Measurements from ENCODE around the gene KRT13.
"Not testable (repeated sequence)": the region's sequence is repeated elsewhere in the genome, so short reads cannot be mapped to it uniquely, and the experiment has no call there.

The KRT13 gene

DNA sequence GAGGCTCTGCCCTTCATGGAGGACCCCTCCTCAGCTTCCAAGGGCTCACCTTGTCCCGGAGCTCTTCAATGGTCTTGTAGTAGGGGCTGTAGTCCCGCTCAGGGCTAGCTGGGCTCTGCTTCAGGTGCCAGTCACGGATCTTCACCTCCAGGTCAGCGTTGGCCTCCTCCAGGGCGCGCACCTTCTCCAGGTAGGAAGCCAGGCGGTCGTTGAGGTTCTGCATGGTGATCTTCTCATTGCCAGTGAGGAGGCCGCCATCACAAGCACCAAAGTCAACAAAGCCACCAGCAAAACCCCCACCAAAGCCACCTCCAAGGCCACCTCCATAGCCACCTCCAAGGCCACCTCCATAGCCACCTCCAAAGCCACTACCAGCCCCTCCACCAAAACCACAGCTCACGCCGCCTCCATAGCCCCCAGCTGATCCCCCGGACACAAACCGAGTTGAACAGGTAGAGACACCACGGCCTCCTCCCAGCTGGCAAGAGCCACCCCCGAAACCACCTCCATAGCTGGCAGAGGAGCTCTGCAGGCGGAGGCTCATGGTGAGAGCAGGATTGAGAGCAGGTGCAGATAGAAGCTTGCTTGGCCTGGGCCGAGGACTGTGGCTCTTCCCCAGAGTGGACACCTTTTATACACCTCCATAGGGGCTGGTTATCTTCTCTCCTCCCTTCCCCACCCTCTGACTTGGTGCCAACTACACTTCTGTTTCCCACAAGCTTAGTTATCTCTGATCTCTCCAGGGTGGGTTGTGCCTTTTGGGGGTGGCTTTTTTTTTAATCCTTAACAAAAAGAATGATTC, at the start of gene KRT13:
KRT13 (minus strand) TSS at position 606 of the 802 bp plus-strand sequence; CDS start at position 544, 62 bp downstream.
- no peak for DNase-seq

GRCh38 chr17:41553987-41554680, 48.7 kb upstream of the KRT13 start:
- no peak for DNase-seq

DNA sequence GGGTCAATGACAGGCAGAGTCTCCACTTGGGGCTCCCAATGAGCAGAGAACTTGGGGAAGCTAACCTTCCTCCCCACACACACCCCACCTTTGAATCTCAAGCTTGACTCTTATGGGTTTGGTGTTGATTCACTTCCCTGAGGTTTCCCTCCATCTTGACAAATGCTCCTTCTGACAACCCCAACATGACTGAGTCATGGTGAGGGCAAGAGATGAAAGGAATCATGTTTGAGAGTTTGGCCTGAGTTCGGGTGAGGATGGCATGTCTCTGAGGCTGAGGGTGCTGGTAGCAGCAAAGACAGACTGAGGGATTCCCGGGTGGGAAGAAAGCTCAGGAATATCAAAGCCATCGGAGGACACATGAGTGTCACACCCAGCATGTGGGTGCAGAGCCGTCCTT, 47.8 kb upstream of the KRT13 start:
- DNase-seq: no peak

- no peak for DNase-seq
These were observed 47.0 kb upstream of the KRT13 start for GRCh38 chr17:41552455-41552854.

DNA sequence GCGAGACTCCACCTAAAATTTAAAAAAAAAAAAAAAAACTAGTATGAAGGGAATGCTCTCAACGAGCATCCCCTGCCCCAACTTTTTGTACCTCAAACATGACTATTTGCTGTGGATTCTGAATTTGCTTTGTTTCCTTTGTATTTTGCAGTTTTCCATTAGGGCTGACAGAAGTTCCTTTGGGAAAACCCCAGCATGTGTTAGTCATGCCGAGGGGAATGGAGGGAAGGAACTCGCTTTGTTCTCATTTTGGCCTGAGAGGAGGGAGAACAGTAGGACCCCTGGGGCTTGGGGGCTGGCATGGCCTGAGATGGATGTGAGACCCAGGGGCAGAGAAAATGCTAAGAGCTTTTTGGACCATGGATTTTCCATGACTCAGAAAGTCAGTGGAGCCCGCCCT, 46.0 kb upstream of the KRT13 start:
- no peak for DNase-seq

DNA sequence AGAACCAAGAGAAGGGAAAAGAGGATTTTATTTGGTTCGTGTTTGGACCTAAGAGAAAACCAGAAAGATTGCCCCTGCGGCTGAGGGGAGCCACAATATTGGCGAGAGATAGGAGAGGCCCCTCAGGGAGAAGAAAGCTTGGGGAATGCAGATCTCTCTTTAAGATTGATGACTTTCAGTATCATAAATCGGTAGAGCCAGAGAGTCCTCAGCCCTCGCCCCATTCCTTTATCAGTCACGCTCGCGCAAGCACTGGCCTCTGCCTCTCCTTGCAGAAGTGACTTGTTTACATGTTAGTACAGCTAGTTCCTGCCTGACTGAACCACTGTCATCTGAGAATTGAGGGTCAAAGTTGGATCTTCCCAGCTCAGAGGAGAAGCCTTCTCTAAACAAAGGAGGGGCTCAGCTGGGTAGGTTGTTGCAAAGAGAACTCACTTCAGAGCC, 44.2 kb upstream of the KRT13 start:
- no peak for DNase-seq

DNA sequence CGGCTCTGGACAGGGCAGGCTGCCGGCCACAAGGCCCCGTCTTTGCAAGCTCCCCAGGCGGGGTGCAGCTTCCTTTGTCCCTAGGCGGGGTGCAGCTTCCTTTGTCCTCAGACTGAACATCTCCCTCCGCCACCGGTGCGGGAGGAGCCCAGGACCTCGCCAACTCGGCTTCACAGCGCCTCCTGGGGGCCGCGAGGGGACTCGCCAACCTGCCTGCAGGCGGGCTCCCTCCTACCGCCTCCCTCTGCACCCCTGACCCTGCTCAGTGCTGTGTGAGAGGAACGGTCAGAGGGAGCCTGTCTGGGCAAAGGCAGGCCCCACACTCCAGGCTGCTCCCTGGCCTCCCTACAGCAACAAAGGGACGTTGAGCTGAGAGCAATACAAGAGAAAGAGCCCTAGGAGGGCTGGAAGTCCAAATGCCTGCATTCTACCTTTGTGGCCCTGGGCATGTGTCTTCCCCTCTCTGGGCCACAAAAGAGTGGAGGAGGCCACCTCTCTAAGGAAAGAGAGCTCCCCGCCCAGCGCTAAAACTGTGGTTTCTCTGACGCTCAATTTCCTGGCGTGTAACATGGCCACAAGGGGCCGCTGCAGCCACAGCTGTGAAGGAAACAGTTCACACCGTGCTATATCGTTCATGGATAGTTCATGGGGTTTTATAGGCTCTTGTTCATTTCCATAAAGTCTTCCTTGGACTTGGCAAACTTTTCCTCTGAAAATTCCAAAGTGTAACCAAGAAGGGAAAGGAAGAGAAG, 43.6 kb upstream of the KRT13 start:
- DNase-seq: peak; percentile 7

DNA sequence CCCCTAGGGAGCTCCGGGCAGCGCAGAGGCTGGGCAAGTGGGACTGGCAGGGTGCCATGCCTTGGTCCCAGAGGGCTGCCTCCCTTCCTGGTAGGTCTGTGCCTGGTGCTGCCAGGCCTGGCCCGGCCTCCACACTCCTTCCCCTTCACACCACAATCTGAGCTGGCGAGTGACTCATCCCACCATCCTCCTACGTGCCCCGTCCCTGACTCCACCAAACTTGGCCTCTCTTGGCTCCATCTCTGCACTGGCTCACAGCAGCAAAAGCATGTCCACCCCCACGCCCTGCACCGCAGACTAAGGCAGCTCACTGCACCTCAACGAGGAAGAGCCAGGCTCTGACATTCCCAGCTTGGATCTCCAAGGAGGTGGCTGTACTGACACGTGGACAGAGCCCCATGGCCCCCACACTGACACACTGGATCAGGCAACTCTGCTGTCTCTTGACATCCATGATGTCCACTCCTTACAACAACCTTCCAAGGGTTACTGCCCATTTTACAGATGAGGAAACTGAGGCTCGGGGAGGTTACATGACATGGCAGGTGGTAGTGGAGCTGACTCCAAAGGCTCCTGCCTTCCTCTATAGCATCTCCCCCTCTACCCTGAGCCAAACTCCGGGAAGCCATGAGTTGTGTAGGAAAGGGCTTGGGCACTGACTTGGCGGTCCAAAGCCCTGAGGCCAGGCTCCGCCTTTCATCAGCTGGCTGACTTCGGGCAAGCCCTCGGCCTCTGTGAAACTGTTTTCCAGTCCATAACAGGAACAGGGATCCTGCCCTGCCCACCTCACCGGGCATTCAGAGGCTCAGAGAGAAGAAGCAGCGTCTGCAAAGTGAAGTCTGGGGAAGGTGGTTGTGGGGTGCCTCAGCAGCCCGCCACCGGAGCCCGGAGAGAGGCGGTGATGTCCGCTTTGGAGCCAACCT, 42.8 kb upstream of the KRT13 start:
- no peak for DNase-seq

GRCh38 chr17:41547378-41547841, 42.0 kb upstream of the KRT13 start:
- DNase-seq: no peak

DNA sequence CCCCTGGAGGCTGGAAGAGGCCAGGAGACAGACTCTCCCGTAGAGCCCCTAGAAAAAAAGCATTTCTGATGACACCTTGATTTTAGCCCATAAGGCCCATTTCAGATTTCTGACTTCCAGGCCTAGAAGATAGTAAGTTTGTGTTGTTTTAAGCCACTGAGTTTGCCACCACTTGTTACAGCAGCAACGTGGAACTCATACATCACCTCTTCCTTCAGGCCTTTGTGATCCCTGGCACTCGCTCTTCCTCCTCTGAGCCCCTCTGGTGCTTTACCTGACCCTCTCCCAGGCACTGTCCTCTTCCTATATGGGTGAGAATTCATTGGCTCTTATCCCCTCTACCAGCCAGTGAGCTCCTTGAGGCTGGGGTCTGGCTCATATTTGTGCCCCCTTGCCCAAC, 41.4 kb upstream of the KRT13 start:
- DNase-seq: no peak

GRCh38 chr17:41545829-41546410, 40.5 kb upstream of the KRT13 start:
- no peak for DNase-seq

DNA sequence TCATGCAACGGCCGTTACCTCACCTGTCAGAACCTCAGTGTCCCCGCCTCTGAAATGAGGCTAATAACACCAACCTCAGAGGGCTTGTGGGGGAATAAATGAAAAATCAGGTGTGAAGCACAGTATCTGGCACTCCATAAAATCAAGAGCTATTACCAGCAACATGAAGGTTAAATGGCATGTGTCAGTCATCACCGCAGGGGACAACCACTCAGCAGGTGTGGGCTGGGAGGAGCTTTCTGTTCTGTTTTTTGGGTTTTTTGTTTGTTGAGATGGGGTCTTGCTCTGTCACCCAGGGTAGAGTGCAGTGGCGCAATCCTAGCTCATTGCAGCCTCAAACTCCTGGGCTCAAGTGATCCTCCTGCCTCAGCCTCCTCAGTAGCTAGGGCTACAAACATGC, 39.5 kb upstream of the KRT13 start:
- no peak for DNase-seq

DNA sequence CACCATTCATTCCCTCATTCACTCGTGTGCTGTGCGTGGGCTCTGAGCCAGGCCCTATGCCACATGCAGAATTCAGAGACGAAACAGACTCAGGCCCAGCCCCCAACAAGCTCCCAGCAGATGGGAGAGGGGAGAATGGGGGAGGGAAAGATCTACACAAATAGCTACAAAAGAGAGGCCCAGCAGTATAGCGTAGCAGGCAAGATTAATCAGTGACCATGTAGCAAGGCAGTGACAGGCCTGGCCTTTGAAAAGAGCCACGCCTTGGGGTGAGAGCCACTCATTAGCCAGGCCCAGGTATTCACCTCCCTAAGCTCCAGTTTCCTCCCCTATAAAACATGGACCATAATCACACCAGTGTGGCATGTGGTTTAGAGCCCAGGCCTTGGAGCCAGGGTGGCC, 39.1 kb upstream of the KRT13 start:
- DNase-seq: no peak

DNA sequence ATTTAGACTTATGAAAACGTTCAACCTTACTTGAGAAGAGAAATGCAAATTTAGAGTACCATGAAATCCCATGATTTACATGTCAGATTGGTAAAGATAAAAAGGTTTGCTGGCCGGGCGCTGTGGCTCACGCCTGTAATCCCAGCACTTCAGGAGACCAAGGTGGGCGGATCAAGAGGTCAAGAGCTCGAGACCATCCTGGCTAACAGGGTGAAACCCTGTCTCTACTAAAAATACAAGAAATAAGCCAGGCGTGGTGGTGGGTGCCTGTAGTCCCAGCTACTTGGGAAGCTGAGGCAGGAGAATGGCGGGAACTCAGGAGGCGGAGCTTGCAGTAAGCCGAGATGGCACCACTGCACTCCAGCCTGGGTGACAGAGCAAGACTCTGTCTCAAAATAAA, 37.4 kb upstream of the KRT13 start:
- DNase-seq: not testable (repeated sequence)

- DNase-seq: no peak
These were observed 36.9 kb upstream of the KRT13 start for GRCh38 chr17:41542357-41542756.

DNA sequence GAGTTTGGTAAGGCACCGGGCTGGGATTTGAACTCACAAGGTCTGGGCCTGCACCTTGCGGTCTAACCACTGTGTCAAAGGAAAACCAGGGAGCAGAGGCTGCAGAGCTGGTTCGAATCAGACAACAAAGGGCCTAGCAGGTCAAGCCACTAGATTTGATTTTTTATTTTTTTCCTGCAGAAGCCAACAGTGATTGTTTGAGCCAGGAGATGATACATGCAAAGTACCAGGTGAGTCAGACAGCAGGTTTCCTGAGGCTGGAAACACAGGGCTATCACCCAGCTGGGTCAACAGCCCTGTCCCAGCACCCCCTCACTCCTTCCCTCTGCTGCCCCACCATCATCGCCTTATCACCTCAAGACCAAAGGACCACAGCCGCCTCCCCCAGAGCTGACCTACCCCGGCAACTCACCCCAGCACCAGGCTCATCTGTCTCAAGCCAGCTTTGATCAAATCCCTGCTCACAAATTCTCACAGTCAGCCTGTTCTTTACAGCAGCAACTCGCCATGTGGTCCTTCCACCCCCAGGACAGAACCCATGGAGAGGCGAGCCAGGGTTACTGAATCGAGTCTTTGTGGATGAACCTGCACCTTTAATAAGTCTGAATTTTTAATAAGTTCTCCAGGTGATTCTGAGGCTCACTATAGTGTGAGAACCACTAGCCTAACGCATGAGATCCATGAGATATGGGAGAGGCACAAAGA, 35.7 kb upstream of the KRT13 start:
- DNase-seq: no peak

GRCh38 chr17:41539979-41540701, 34.7 kb upstream of the KRT13 start:
- DNase-seq: no peak

- no peak for DNase-seq
These were observed 33.7 kb upstream of the KRT13 start for GRCh38 chr17:41539071-41539492.

DNA sequence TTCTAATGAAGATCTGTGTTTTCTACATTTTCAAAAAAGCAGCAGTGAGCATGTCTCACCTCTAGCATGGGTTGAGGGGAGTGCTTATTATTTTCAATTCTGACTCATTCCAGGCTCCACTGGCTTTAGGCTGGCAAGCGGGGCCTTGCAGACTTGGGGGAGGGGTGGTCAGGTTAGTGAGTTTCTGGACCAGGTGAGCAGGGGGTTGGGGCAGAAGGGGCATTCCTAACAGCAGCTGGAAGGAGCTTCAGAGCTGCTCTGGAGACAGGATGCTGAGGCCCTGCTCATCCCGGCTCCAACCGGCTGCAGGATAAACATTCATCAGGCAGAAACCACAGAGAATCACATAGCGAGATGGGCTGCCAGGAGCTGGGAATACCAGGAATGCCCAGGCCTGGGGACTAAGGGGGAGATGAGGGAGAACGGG, 33.2 kb upstream of the KRT13 start:
- DNase-seq: no peak

DNA sequence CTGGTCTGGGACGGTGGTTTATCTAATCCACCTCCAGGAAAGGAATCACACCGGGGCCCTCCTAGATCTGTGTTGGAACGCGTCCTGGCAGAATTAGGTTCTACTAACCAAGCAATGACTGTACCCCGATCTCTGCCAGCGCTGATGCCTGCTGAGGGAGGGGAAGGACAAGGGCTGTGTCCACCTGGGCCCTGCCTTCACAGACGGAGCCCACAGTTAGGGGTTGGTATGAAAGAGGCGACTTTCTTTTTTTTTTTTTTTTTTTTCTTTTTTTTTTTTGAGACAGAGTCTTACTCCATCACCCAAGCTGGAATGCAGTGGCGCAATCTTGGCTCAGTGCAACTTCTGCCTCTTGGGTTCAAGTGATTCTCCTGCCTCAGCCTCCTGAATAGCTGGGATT, 32.6 kb upstream of the KRT13 start:
- DNase-seq: no peak

GRCh38 chr17:41537614-41537954, 32.2 kb upstream of the KRT13 start:
- DNase-seq: no peak

Measured in GF-D8 (cell line).